H9 (cell line): Measurements from ENCODE around the gene BHLHA9. TPM values are rescaled to one million over a fixed set of nuclear protein-coding genes. Genes with fewer than 3 reads are reported as not detected.

ENCODE experiments used
- DNase-seq: peaks from one replicate; pipeline ENCODE4 v3.0.0-alpha.2; 2017
- H2AFZ ChIP-seq: one replicate; pipeline ENCODE4 v1.6.1; 2013; ENCODE audit warnings: mild to moderate bottlenecking, low read length, control low read depth, moderate library complexity
- H2AK5ac ChIP-seq: 2 replicates; pipeline ENCODE4 v1.6.1; 2013; ENCODE audit warnings: low read length, control low read depth, mixed read lengths; ENCODE audit not compliant: insufficient read length
- H2BK120ac ChIP-seq: one replicate; pipeline ENCODE4 v1.6.1; 2013; ENCODE audit warnings: low read depth, mild to moderate bottlenecking, low read length, control low read depth, inconsistent platforms; ENCODE audit not compliant: poor library complexity, severe bottlenecking
- H2BK12ac ChIP-seq: 2 replicates; pipeline ENCODE4 v1.6.1; 2013; ENCODE audit warnings: low read length, control low read depth, mixed read lengths, low read depth; ENCODE audit not compliant: insufficient read length
- H2BK15ac ChIP-seq: 2 replicates; pipeline ENCODE4 v1.6.1; 2013; ENCODE audit warnings: low read depth, low read length, control low read depth
- H2BK20ac ChIP-seq: one replicate; pipeline ENCODE4 v1.6.1; 2013; ENCODE audit warnings: low read depth, mild to moderate bottlenecking, low read length, control low read depth, inconsistent platforms; ENCODE audit not compliant: poor library complexity, severe bottlenecking
- H2BK5ac ChIP-seq: 2 replicates; pipeline ENCODE4 v1.6.1; 2013; ENCODE audit warnings: low read length, control low read depth, mixed read lengths; ENCODE audit not compliant: insufficient read length
- H3K14ac ChIP-seq: 2 replicates; pipeline ENCODE4 v1.6.1; 2013; ENCODE audit warnings: low read length, control low read depth; ENCODE audit not compliant: insufficient read depth
- H3K18ac ChIP-seq: 2 replicates; pipeline ENCODE4 v1.6.1; 2013; ENCODE audit warnings: low read depth, mild to moderate bottlenecking, mixed read lengths, low read length, control low read depth; ENCODE audit not compliant: insufficient read length
- H3K23ac ChIP-seq: 2 replicates; pipeline ENCODE4 v1.6.1; 2013; ENCODE audit warnings: low read length, control low read depth, mixed read lengths, low read depth; ENCODE audit not compliant: insufficient read length
- H3K23me2 ChIP-seq: 2 replicates; pipeline ENCODE4 v1.6.1; 2013; ENCODE audit warnings: low read depth, mild to moderate bottlenecking, mixed read lengths, low read length, control low read depth; ENCODE audit not compliant: insufficient read length, poor library complexity, severe bottlenecking
- H3K27ac ChIP-seq: 2 replicates; pipeline ENCODE4 v1.5.1; 2013; ENCODE audit warnings: low read length, control low read depth, mixed read lengths, low read depth; ENCODE audit not compliant: insufficient read length
- H3K27me3 ChIP-seq: 2 replicates; pipeline ENCODE4 v1.6.1; 2013; ENCODE audit warnings: low read length, control low read depth, inconsistent platforms; ENCODE audit not compliant: insufficient read depth
- H3K4ac ChIP-seq: 2 replicates; pipeline ENCODE4 v1.6.1; 2013; ENCODE audit warnings: low read depth, mild to moderate bottlenecking, control low read depth, inconsistent platforms, low read length, moderate library complexity
- H3K4me1 ChIP-seq: 2 replicates; pipeline ENCODE4 v1.6.1; 2013; ENCODE audit warnings: low read length, control low read depth, inconsistent platforms; ENCODE audit not compliant: insufficient read depth
- H3K4me2 ChIP-seq: 2 replicates; pipeline ENCODE4 v1.6.1; 2013; ENCODE audit warnings: low read length, control low read depth, mixed read lengths; ENCODE audit not compliant: insufficient read length, insufficient read depth
- H3K56ac ChIP-seq: 2 replicates; pipeline ENCODE4 v1.6.1; 2013; ENCODE audit warnings: low read depth, mild to moderate bottlenecking, mixed read lengths, low read length, control low read depth; ENCODE audit not compliant: insufficient read length
- H3K79me1 ChIP-seq: 2 replicates; pipeline ENCODE4 v1.6.1; 2013; ENCODE audit warnings: low read depth, mild to moderate bottlenecking, moderate library complexity, low read length, control low read depth, inconsistent platforms; ENCODE audit not compliant: insufficient read depth, poor library complexity, severe bottlenecking
- H3K79me2 ChIP-seq: 2 replicates; pipeline ENCODE4 v1.6.1; 2013; ENCODE audit warnings: low read length, control low read depth, inconsistent platforms; ENCODE audit not compliant: insufficient read depth
- H3K9ac ChIP-seq: 2 replicates; pipeline ENCODE4 v1.6.1; 2013; ENCODE audit warnings: low read length, control low read depth, mixed read lengths; ENCODE audit not compliant: insufficient read length; ENCODE audit errors: extremely low read depth
- H3K9me3 ChIP-seq: one replicate; pipeline ENCODE4 v1.6.1; 2013; ENCODE audit warnings: low read depth, low read length, inconsistent platforms; ENCODE audit not compliant: control insufficient read depth
- H3T11ph ChIP-seq: one replicate; pipeline ENCODE4 v1.6.1; 2013; ENCODE audit warnings: mild to moderate bottlenecking, low read length, control low read depth, inconsistent platforms
- H4K20me1 ChIP-seq: one replicate; pipeline ENCODE4 v1.6.1; 2013; ENCODE audit not compliant: control insufficient read depth, insufficient read length, insufficient read depth
- H4K5ac ChIP-seq: 2 replicates; pipeline ENCODE4 v1.6.1; 2013; ENCODE audit warnings: low read depth, mild to moderate bottlenecking, mixed read lengths, low read length, control low read depth; ENCODE audit not compliant: insufficient read length
- H4K8ac ChIP-seq: replicated peaks from 2 replicates; pipeline ENCODE4 v1.6.1; 2013; ENCODE audit warnings: low read length, control low read depth, mixed read lengths, low read depth; ENCODE audit not compliant: insufficient read length
- H4K91ac ChIP-seq: 2 replicates; pipeline ENCODE4 v1.6.1; 2013; ENCODE audit warnings: low read depth, mild to moderate bottlenecking, moderate library complexity, mixed read lengths, low read length, control low read depth; ENCODE audit not compliant: insufficient read length
- H3K27ac Mint-ChIP-seq, 3 experiments: 2 replicates in 2 of 3; 3 replicates in 1 of 3; pipeline ENCODE4 v1.8.0; 2020 to 2021; ENCODE audit warnings: mixed read lengths in 3 of 3, mild to moderate bottlenecking in 1 of 3, moderate library complexity in 1 of 3
- H3K27me3 Mint-ChIP-seq: 2 replicates; pipeline ENCODE4 v1.8.0; 2021; ENCODE audit warnings: low read depth, mild to moderate bottlenecking, moderate library complexity, mixed read lengths
- H3K36me3 Mint-ChIP-seq, 3 experiments: 2 replicates in 2 of 3; 3 replicates in 1 of 3; pipeline ENCODE4 v1.8.0; 2020 to 2021; ENCODE audit warnings: low read depth in 3 of 3, mixed read lengths in 3 of 3; ENCODE audit not compliant: insufficient read depth in 1 of 3
- H3K4me1 Mint-ChIP-seq, 2 experiments: 2 replicates each; pipeline ENCODE4 v1.8.0; 2020; ENCODE audit warnings: mixed read lengths in 2 of 2
- H3K4me3 Mint-ChIP-seq, 2 experiments: 2 replicates in 1 of 2; 3 replicates in 1 of 2; pipeline ENCODE4 v1.8.0; 2020 to 2021; ENCODE audit warnings: mild to moderate bottlenecking in 2 of 2, mixed read lengths in 2 of 2, moderate library complexity in 1 of 2
- H3K9me3 Mint-ChIP-seq, 2 experiments: 2 replicates in 1 of 2; 3 replicates in 1 of 2; pipeline ENCODE4 v1.8.0; 2020; ENCODE audit warnings: mild to moderate bottlenecking in 2 of 2, mixed read lengths in 2 of 2, moderate library complexity in 1 of 2
- CTCF ChIP-seq: fragments of 200-600 bp; sonication (generic); conservative IDR thresholded peaks from 3 replicates; pipeline ENCODE4 v1.8.0; 2021; ENCODE audit warnings: antibody characterized with exemption, mild to moderate bottlenecking
- WGBS: extraction: QIAGEN DNeasy Blood & Tissue Kit; methylation state at CpG from one replicate; pipeline ENCODE4 v1.1.7; 2013; ENCODE audit warnings: missing lambda C conversion rate, low lambda C conversion rate, mixed read lengths; ENCODE audit not compliant: insufficient read length; ENCODE audit errors: extremely low coverage; 5-methylcytosine and 5-hydroxymethylcytosine counted together
- total RNA-seq: library from RNA; stranded (reverse); gene quantifications from 2 replicates; pipeline ENCODE4 v1.2.1, GENCODE V29; 2021

BHLHA9 gene
- total RNA-seq, 1 experiment from 2014 or later, result not detected

GRCh38 chr17:1241929-1242328, 28.3 kb upstream of the BHLHA9 start:
- no peak overlapping the region for H3K27ac Mint-ChIP-seq
- no peaks in the 10 kb centered on the region for H3K4me1 Mint-ChIP-seq
- no peak for DNase-seq
- no peaks in the 10 kb centered on the region; a peak in 1 of 5 replicates for H3K9me3 Mint-ChIP-seq
- no peaks in the 10 kb centered on the region for H3K36me3 Mint-ChIP-seq
- Histone ChIP-seq H3K4me1 (no peaks in the 10 kb centered on the region), H4K91ac (no peak overlapping the region), H3K9ac (no peak overlapping the region), H2BK20ac (no peak overlapping the region), H4K8ac (no peak overlapping the region), H3K79me2 (no peaks in the 10 kb centered on the region), H3K4ac (no peak overlapping the region), H2AFZ (no peak overlapping the region), H3K27ac (no peak overlapping the region), H4K5ac (no peak overlapping the region), H3K23ac (no peak overlapping the region), H2BK15ac (no peak overlapping the region), H2AK5ac (no peak overlapping the region), H3K79me1 (no peaks in the 10 kb centered on the region), H2BK5ac (no peak overlapping the region), H2BK120ac (no peak overlapping the region), H3K27me3 (no peaks in the 10 kb centered on the region), H3K18ac (no peak overlapping the region), H2BK12ac (no peak overlapping the region), H3T11ph (no peak overlapping the region), H3K9me3 (no peaks in the 10 kb centered on the region), H3K14ac (no peak overlapping the region), H4K20me1 (no peaks in the 10 kb centered on the region), H3K56ac (no peak overlapping the region), H3K4me2 (no peak overlapping the region), H3K23me2 (no peaks in the 10 kb centered on the region)
- H3K27me3 Mint-ChIP-seq, result peaks cover 45% of the 10 kb centered on the region
- no CpG with 5 or more reads among the region's 9 CpGs for WGBS
- no peak for TF ChIP-seq CTCF
- H3K4me3 Mint-ChIP-seq, result no peak overlapping the region
